Measurements from ENCODE around the gene TEP1.

- no peak for TF ChIP-seq CTCF (IDR thresholded peaks at IDR 0.05; ENCODE audit: insufficient read depth, low read length, poor library complexity, severe bottlenecking)
- TF ChIP-seq EZH2phosphoT487 (conservative IDR thresholded peaks at IDR 0.05; ENCODE audit: low read length): no peak
These were observed 62.4 kb downstream of the TEP1 start for GRCh38 chr14:20350860-20351259.

All from SU-DHL-6 (cell line).